Vagina (tissue), 2 donors: ENCODE results near the gene CAPN9.

Source experiments
- POLR2A ChIP-seq, 2 donors: fragments of 450-650 bp; IDR thresholded peaks; one replicate each; pipeline ENCODE4 v1.6.1; 2017; ENCODE audit warnings: antibody characterized with exemption in 2 of 2, mild to moderate bottlenecking in 2 of 2, moderate library complexity in 2 of 2
- POLR2AphosphoS5 ChIP-seq, 2 donors: sonication (generic); formaldehyde crosslinking; IDR thresholded peaks; one replicate each; pipeline ENCODE4 v1.9.0; 2017; ENCODE audit warnings: antibody characterized with exemption in 2 of 2, mild to moderate bottlenecking in 2 of 2, low read depth in 1 of 2; ENCODE audit not compliant: insufficient read depth in 1 of 2
- TF ChIP-seq, protein P1 (sequence below), 3 experiments: fragments of 450-650 bp in 2 of 3; fragments of 200-600 bp in 1 of 3; sonication (generic) in 1 of 3; IDR thresholded peaks; one replicate each; pipeline ENCODE4 v1.5.1; 2017 to 2019; ENCODE audit warnings: antibody characterized with exemption in 3 of 3, mild to moderate bottlenecking in 2 of 3, moderate library complexity in 2 of 3

DNA sequence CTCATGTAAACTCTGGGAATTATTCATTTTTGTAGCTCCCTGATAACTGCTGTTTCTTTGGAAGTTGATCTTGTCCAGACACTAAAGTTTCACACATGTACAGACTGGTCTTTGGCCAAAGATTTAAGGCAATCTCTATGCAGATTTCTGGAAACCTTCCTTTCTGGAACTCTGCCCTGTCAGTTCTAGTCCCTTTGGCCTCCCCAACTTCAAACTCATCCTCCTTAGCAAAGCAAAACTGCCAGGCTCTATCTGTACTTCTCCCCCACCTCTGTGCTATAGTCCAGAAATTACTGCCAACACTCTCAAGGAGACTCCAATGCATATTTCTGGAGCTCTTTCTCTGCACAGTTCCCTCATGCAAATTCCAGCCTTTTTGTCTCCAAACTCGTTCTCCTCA is 84.6 kb downstream of the CAPN9 start:
- TF ChIP-seq, protein P1, sequence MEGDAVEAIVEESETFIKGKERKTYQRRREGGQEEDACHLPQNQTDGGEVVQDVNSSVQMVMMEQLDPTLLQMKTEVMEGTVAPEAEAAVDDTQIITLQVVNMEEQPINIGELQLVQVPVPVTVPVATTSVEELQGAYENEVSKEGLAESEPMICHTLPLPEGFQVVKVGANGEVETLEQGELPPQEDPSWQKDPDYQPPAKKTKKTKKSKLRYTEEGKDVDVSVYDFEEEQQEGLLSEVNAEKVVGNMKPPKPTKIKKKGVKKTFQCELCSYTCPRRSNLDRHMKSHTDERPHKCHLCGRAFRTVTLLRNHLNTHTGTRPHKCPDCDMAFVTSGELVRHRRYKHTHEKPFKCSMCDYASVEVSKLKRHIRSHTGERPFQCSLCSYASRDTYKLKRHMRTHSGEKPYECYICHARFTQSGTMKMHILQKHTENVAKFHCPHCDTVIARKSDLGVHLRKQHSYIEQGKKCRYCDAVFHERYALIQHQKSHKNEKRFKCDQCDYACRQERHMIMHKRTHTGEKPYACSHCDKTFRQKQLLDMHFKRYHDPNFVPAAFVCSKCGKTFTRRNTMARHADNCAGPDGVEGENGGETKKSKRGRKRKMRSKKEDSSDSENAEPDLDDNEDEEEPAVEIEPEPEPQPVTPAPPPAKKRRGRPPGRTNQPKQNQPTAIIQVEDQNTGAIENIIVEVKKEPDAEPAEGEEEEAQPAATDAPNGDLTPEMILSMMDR (IDR thresholded peaks at IDR 0.05): no peak
- TF ChIP-seq POLR2A (IDR thresholded peaks at IDR 0.05) (no peak), POLR2AphosphoS5 (IDR thresholded peaks at IDR 0.05; ENCODE audit: insufficient read depth in 1 of 2, low read depth in 1 of 2) (no peak)
